H1 (cell line): ENCODE measurements around the gene ILKAP. TPM values are rescaled to one million over a fixed set of nuclear protein-coding genes. Genes with fewer than 3 reads are reported as not detected.

ENCODE experiments used
- CTCF ChIA-PET: fragments of 300-600 bp; sonication (Branson Sonifier 250); formaldehyde crosslinking; loops from one replicate; lab custom pipeline; 2021; ENCODE audit not compliant: partially characterized antibody; lab: Charles Lee
- POLR2A ChIA-PET: fragments of 300-600 bp; sonication (Branson Sonifier 250); formaldehyde crosslinking; loops from one replicate; lab custom pipeline; 2021; ENCODE audit warnings: inconsistent platforms; ENCODE audit not compliant: partially characterized antibody; lab: Charles Lee
- DNase-seq, 2 experiments: peaks; one replicate each; pipeline versions ENCODE4 v3.0.0 to v3.0.0-alpha.2; 2010 to 2022; ENCODE audit warnings: low spot score in 2 of 2, low read depth in 1 of 2, mixed read lengths in 1 of 2
- FAIRE-seq: peaks from 2 replicates; lab custom pipeline; 2011; peaks lifted over from hg19 to GRCh38; lab: Jason Lieb, UNC
- H2AFZ ChIP-seq: 2 replicates; pipeline ENCODE4 v1.8.1; 2012; ENCODE audit warnings: low read length, inconsistent platforms
- H2AK5ac ChIP-seq: 2 replicates; pipeline ENCODE4 v1.6.1; 2013; ENCODE audit warnings: low read depth, low read length
- H2BK120ac ChIP-seq: replicated peaks from 2 replicates; pipeline ENCODE3; 2013; ENCODE audit warnings: low read depth, low read length, inconsistent platforms
- H2BK12ac ChIP-seq: 2 replicates; pipeline ENCODE4 v1.6.1; 2013; ENCODE audit warnings: low read depth, low read length
- H2BK15ac ChIP-seq: 2 replicates; pipeline ENCODE4 v1.6.1; 2013; ENCODE audit warnings: low read length
- H2BK20ac ChIP-seq: 2 replicates; pipeline ENCODE4 v1.6.1; 2013; ENCODE audit warnings: low read length
- H2BK5ac ChIP-seq: 2 replicates; pipeline ENCODE4 v1.6.1; 2013; ENCODE audit warnings: low read depth, low read length
- H3K14ac ChIP-seq: 2 replicates; pipeline ENCODE4 v1.6.1; 2013; ENCODE audit warnings: inconsistent platforms; ENCODE audit not compliant: insufficient read length
- H3K18ac ChIP-seq: 2 replicates; pipeline ENCODE4 v1.6.1; 2013; ENCODE audit warnings: low read length; ENCODE audit errors: extremely low read depth
- H3K23ac ChIP-seq: 2 replicates; pipeline ENCODE4 v1.6.1; 2013; ENCODE audit warnings: inconsistent platforms; ENCODE audit not compliant: insufficient read length
- H3K23me2 ChIP-seq: 2 replicates; pipeline ENCODE4 v1.6.1; 2013; ENCODE audit warnings: low read depth, low read length
- H3K27ac ChIP-seq: 2 replicates; pipeline ENCODE4 v1.6.1; 2011; ENCODE audit warnings: low read depth, low read length, inconsistent platforms
- H3K27me3 ChIP-seq, 4 experiments: replicated peaks in 1 of 4; 1 replicate in 1 of 4; 2 replicates in 3 of 4; pipeline versions ENCODE4 v1.6.1 to v1.8.1; 2011 to 2013; ENCODE audit warnings: low read length in 3 of 4, mild to moderate bottlenecking in 3 of 4, inconsistent platforms in 2 of 4, mixed read lengths in 2 of 4, moderate library complexity in 1 of 4; ENCODE audit not compliant: control insufficient read depth in 3 of 4, insufficient read depth in 3 of 4; ENCODE audit errors: extremely low read depth in 1 of 4
- H3K36me3 ChIP-seq, 4 experiments: 2 replicates each; pipeline versions ENCODE4 v1.6.1 to v1.8.1; 2011 to 2013; ENCODE audit warnings: mild to moderate bottlenecking in 4 of 4, low read length in 3 of 4, moderate library complexity in 2 of 4, control low read depth in 1 of 4, inconsistent platforms in 1 of 4; ENCODE audit not compliant: insufficient read depth in 4 of 4, control insufficient read depth in 2 of 4
- H3K4ac ChIP-seq: replicated peaks from 2 replicates; pipeline ENCODE3; 2013; ENCODE audit warnings: low read length, low read depth, mixed read lengths, inconsistent platforms; ENCODE audit not compliant: insufficient read length
- H3K4me1 ChIP-seq, 4 experiments: replicated peaks in 1 of 4; 1 replicate in 1 of 4; 2 replicates in 3 of 4; pipeline versions ENCODE4 v1.6.1 to v1.8.1; 2011 to 2013; ENCODE audit warnings: low read length in 3 of 4, inconsistent platforms in 2 of 4, mixed read lengths in 1 of 4; ENCODE audit not compliant: insufficient read depth in 4 of 4, control insufficient read depth in 3 of 4
- H3K4me2 ChIP-seq, 2 experiments: 2 replicates each; pipeline versions ENCODE4 v1.6.1 to v1.8.1; 2011 to 2013; ENCODE audit warnings: low read depth in 2 of 2, low read length in 2 of 2, control low read depth in 1 of 2, inconsistent platforms in 1 of 2, mild to moderate bottlenecking in 1 of 2; ENCODE audit not compliant: insufficient read depth in 1 of 2
- H3K4me3 ChIP-seq, 4 experiments: fragments of 200-600, 300-600 bp in 1 of 4; sonication (generic), shearing (Covaris generic), sonication (Bioruptor Twin) in 1 of 4; 2 replicates each; pipeline versions ENCODE4 v1.5.1 to v1.8.1; 2011 to 2016; ENCODE audit warnings: low read length in 4 of 4, low read depth in 3 of 4, control low read depth in 2 of 4, inconsistent platforms in 2 of 4, mild to moderate bottlenecking in 2 of 4, mixed read lengths in 1 of 4, moderate library complexity in 1 of 4; ENCODE audit not compliant: insufficient read depth in 2 of 4; ENCODE audit errors: extremely low read depth in 1 of 4
- H3K56ac ChIP-seq: replicated peaks from 2 replicates; pipeline ENCODE3; 2013; ENCODE audit warnings: low read depth, mild to moderate bottlenecking, mixed read lengths, low read length, inconsistent platforms; ENCODE audit not compliant: insufficient read length
- H3K79me1 ChIP-seq: 2 replicates; pipeline ENCODE4 v1.6.1; 2013; ENCODE audit warnings: low read depth, low read length, control low read depth
- H3K79me2 ChIP-seq, 2 experiments: 2 replicates each; pipeline versions ENCODE4 v1.6.1 to v1.8.1; 2012 to 2013; ENCODE audit warnings: low read length in 2 of 2, mild to moderate bottlenecking in 2 of 2, inconsistent platforms in 1 of 2; ENCODE audit not compliant: insufficient read depth in 2 of 2, control insufficient read depth in 1 of 2
- H3K9ac ChIP-seq, 4 experiments: replicated peaks in 1 of 4; 1 replicate in 1 of 4; 2 replicates in 3 of 4; pipeline versions ENCODE4 v1.6.1 to v1.8.1; 2011 to 2013; ENCODE audit warnings: low read depth in 3 of 4, low read length in 3 of 4, control low read depth in 2 of 4, mild to moderate bottlenecking in 2 of 4, moderate library complexity in 2 of 4, inconsistent platforms in 1 of 4; ENCODE audit errors: extremely low read depth in 1 of 4
- H3K9me3 ChIP-seq, 2 experiments: 2 replicates each; pipeline versions ENCODE4 v1.6.1 to v1.8.1; 2012 to 2013; ENCODE audit warnings: mild to moderate bottlenecking in 2 of 2, moderate library complexity in 2 of 2, control low read depth in 1 of 2, inconsistent platforms in 1 of 2, low read depth in 1 of 2, low read length in 1 of 2, mixed read lengths in 1 of 2; ENCODE audit not compliant: insufficient read depth in 2 of 2
- H4K20me1 ChIP-seq, 2 experiments: replicated peaks in 1 of 2; 2 replicates each; pipeline versions ENCODE3 to v1.8.1; 2011 to 2013; ENCODE audit warnings: inconsistent platforms in 2 of 2, low read length in 2 of 2, mild to moderate bottlenecking in 1 of 2; ENCODE audit not compliant: insufficient read depth in 2 of 2, control insufficient read depth in 1 of 2
- H4K5ac ChIP-seq: 2 replicates; pipeline ENCODE4 v1.6.1; 2013; ENCODE audit warnings: low read length, low read depth, mixed read lengths, inconsistent platforms; ENCODE audit not compliant: insufficient read length
- H4K8ac ChIP-seq: 2 replicates; pipeline ENCODE4 v1.8.0; 2013; ENCODE audit warnings: mild to moderate bottlenecking, moderate library complexity, low read length, inconsistent platforms; ENCODE audit not compliant: insufficient read depth; ENCODE audit errors: extremely low read depth
- H4K91ac ChIP-seq: replicated peaks from 2 replicates; pipeline ENCODE3; 2013; ENCODE audit warnings: low read length, mixed read lengths, inconsistent platforms; ENCODE audit not compliant: insufficient read length
- BCL11A ChIP-seq, 2 experiments: IDR thresholded peaks; one replicate each; pipeline ENCODE4 v1.6.1; 2011; ENCODE audit warnings: low read depth in 2 of 2, low read length in 2 of 2, mild to moderate bottlenecking in 2 of 2
- CREB1 ChIP-seq: IDR thresholded peaks from 2 replicates; pipeline ENCODE4 v1.6.1; 2012; ENCODE audit warnings: inconsistent platforms
- WGBS, 2 experiments: shearing (Covaris generic) in 1 of 2; methylation state at CpG; one replicate each; pipeline versions ENCODE4 v1.1.6 to v1.1.7; 2013 to 2015; ENCODE audit warnings: low lambda C conversion rate in 2 of 2, mixed read lengths in 2 of 2, inconsistent platforms in 1 of 2, low coverage in 1 of 2, missing lambda C conversion rate in 1 of 2; ENCODE audit not compliant: insufficient replicate concordance in 2 of 2, insufficient coverage in 1 of 2, insufficient read length in 1 of 2; ENCODE audit errors: extremely low coverage in 1 of 2, missing lambda C conversion rate in 1 of 2; 5-methylcytosine and 5-hydroxymethylcytosine counted together
- polyA plus RNA-seq, 7 experiments: library from polyadenylated mRNA; depleted of rRNA in 3 of 7; stranded (reverse) in 5 of 7; unstranded in 2 of 7; fragments of >200 nt in 5 of 7; fragments of 200-250 nt in 2 of 7; gene quantifications; 1 replicate in 5 of 7; 2 replicates in 1 of 7; 4 replicates in 1 of 7; pipeline versions ENCODE4 v1.2.1 to v1.2.3, GENCODE V29; 2011 to 2013; ENCODE audit warnings: missing spikeins in 2 of 7, mixed read lengths in 2 of 7
- total RNA-seq: library from RNA; stranded (reverse); fragmentation: NEBNext Ultra II Directional; extraction: Animal tissue kit (Norgen Biotek cat#: 25700); gene quantifications from 2 replicates; pipeline ENCODE4 v1.2.1, GENCODE V29; 2021

The ILKAP gene
- total and polyA plus RNA-seq, 2 of the 8 experiments (the other 6 are each of a cell fraction or from before 2014, with no cell fraction given): 23.5 to 33.8 TPM

DNA sequence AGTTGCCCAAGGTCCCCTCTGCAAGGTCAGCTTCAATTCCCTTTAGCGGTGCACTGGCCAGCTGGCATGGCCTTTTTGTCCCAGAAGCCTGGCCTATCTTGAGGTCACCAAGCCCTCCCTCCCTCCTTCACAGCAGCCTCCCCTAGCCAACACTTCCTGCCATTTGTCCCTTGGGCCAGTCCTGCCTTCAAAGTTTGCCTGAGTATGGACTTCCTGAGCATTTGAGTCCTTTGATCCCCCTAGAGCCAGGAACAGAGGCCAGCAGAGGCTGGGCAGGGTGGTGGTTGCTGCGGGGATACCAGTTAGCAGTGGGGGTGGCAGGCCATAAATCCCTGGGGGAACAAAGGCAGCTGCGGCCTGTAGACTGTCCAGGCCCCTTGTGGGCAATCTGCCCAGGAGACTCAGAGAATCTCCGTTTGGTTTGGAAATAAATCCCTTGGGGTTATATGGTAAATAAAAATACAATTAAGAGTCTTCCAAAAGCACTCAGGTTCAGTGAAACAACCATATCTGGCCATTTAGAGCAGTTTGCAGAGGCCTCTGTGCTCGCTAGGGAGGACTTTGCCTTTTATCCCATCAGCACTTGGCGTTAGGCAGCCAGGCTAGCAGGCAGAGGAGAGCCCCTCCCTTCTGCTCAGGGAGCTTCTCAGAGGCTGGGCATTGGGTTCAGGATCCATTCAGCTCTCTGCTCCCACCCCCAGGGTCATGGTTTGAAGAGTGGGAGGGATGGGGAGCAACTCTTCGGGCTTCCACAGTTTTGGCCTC is 39.4 kb upstream of the ILKAP start:
- Histone ChIP-seq H3K18ac (0 out of 2 replicates have a peak overlapping the region, but pooled peaks have one; percentile 13), H3K4me3 (no peak overlapping the region), H2AFZ (no peak overlapping the region), H3K4ac (no peak overlapping the region), H4K5ac (no peak overlapping the region), H3K23ac (no peak overlapping the region), H3K56ac (no peak overlapping the region), H3K9me3 (peaks cover 0 to 10% of the 10 kb centered on the region in 2 experiments; a peak in 2 of 4 replicates), H3K4me1 (peaks cover 3 to 15% (median 7%) of the 10 kb centered on the region in 4 experiments), H4K91ac (no peak overlapping the region)
- FAIRE-seq (no peak), DNase-seq (no peak)
- no peak for TF ChIP-seq CREB1
- TF ChIP-seq BCL11A (IDR thresholded peaks at IDR 0.05; ENCODE audit: low read depth in 2 of 2, low read length in 2 of 2): no peak
- TF ChIP-seq, all 59 proteins: peak for 0
- no peak overlapping the region for H3K9ac ChIP-seq
- peaks cover 8 to 30% (median 22%) of the 10 kb centered on the region in 4 experiments for H3K27me3 ChIP-seq
- POLR2A ChIA-PET: interaction anchor here (0.6 to 1.6 kb wide), 3 partner anchors 11 to 143 kb away, joined by 3 to 4 read pairs (median 3); partner anchors contain the start of gene PER2
- H2AK5ac ChIP-seq: peak overlapping the region; percentile 53; the same call in 1 of the 2 replicates
- no peak overlapping the region; the same call in 1 of the 2 replicates for H4K8ac ChIP-seq
- 0 out of 4 replicates have a peak overlapping the region, but pooled peaks of 1 of the 2 experiments have one; percentile 15 for H3K4me2 ChIP-seq
- H2BK120ac ChIP-seq: no peak overlapping the region
- 80% methylated on average over 7 of the region's 7 CpGs; no CpG with 5 or more reads in 1 of the 2 experiments for WGBS, 2 experiments
- peaks cover 0 to 6% of the 10 kb centered on the region in 2 experiments for H4K20me1 ChIP-seq
- peaks cover 0 to 7% (median 0%) of the 10 kb centered on the region in 4 experiments; a peak in 1 of 8 replicates for H3K36me3 ChIP-seq
- no peak overlapping the region for H2BK5ac ChIP-seq
- no peak overlapping the region for H3K27ac ChIP-seq
- CTCF ChIA-PET: interaction anchor here (1.4 to 16.7 kb wide), 3 partner anchors 10 to 35 kb away, joined by 5 to 208 read pairs (median 13); no protein-coding TSS in a partner anchor
- peaks cover 15% of the 10 kb centered on the region; the same call in 1 of the 2 replicates for H3K23me2 ChIP-seq
- no peak overlapping the region for H3K14ac ChIP-seq
- H3K79me2 ChIP-seq: no peaks in the 10 kb centered on the region
- no peaks in the 10 kb centered on the region for H3K79me1 ChIP-seq
- peak overlapping the region; percentile 81; the same call in 1 of the 2 replicates for H2BK15ac ChIP-seq
- H2BK20ac ChIP-seq: no peak overlapping the region; the same call in 1 of the 2 replicates
- H2BK12ac ChIP-seq: peak overlapping the region; percentile 87; the same call in 1 of the 2 replicates
